GM03348 (cell line): ENCODE data around the gene BRPF1.
"Not testable (repeated sequence)": the region's sequence is repeated elsewhere in the genome, so short reads cannot be mapped to it uniquely, and the experiment has no call there.

Experiments used
- DNase-seq: peaks from one replicate; pipeline ENCODE4 v3.0.0; 2012; ENCODE audit warnings: low spot score

The BRPF1 gene

GRCh38 chr3:9769426-9770275 is 38.1 kb downstream of the BRPF1 start, which contains the start of gene CAMK1:
Gene CAMK1 (minus strand): TSS chr3:9769947. CDS start chr3:9767749, 2,198 bp downstream.
- peak; percentile 95 for DNase-seq

- peak; percentile 36 for DNase-seq
Measured at GRCh38 chr3:9770276-9770812, 38.8 kb downstream of the BRPF1 start.

- DNase-seq: not testable (repeated sequence)
Measured at GRCh38 chr3:9771007-9771406, 39.5 kb downstream of the BRPF1 start.

GRCh38 chr3:9776896-9777693 is 45.6 kb downstream of the BRPF1 start:
- no peak for DNase-seq

- DNase-seq: no peak
Measured at GRCh38 chr3:9777694-9778021, 46.1 kb downstream of the BRPF1 start.

- DNase-seq: peak; percentile 81
Measured at GRCh38 chr3:9778143-9779074, 46.9 kb downstream of the BRPF1 start.

- DNase-seq: no peak
Measured at GRCh38 chr3:9779075-9779593, 47.6 kb downstream of the BRPF1 start.

- no peak for DNase-seq
Measured at GRCh38 chr3:9779721-9780457, 48.4 kb downstream of the BRPF1 start.

GRCh38 chr3:9780458-9780812 is 48.9 kb downstream of the BRPF1 start:
- DNase-seq: no peak

- DNase-seq: no peak
Measured at GRCh38 chr3:9780910-9781309, 49.4 kb downstream of the BRPF1 start.

GRCh38 chr3:9781551-9781950 is 50.0 kb downstream of the BRPF1 start:
- DNase-seq: no peak

GRCh38 chr3:9781978-9782603 is 50.6 kb downstream of the BRPF1 start:
- DNase-seq: no peak

- DNase-seq: no peak
Measured at GRCh38 chr3:9782770-9783169, 51.2 kb downstream of the BRPF1 start.

- DNase-seq: no peak
Measured at GRCh38 chr3:9783954-9784353, 52.4 kb downstream of the BRPF1 start.

GRCh38 chr3:9784965-9785364 is 53.4 kb downstream of the BRPF1 start:
- DNase-seq: no peak

- no peak for DNase-seq
Measured at GRCh38 chr3:9785602-9786001, 54.1 kb downstream of the BRPF1 start.

- no peak for DNase-seq
Measured at GRCh38 chr3:9786209-9786739, 54.7 kb downstream of the BRPF1 start.

GRCh38 chr3:9786825-9787669 is 55.5 kb downstream of the BRPF1 start:
- DNase-seq: no peak

- DNase-seq: no peak
Measured at GRCh38 chr3:9787714-9788113, 56.2 kb downstream of the BRPF1 start.
